Glutamatergic neuron (in vitro differentiated cells): ENCODE results near the gene GPR148. TPM values are rescaled to one million over a fixed set of nuclear protein-coding genes. Genes with fewer than 3 reads are reported as not detected.

Experiments
- DNase-seq: peaks from one replicate; pipeline ENCODE4 v3.0.0; 2022
- H3K27ac Mint-ChIP-seq: one replicate; pipeline ENCODE4 v1.8.0; 2020; ENCODE audit warnings: mild to moderate bottlenecking, mixed read lengths, inconsistent platforms; ENCODE audit not compliant: unreplicated experiment
- H3K27me3 Mint-ChIP-seq: one replicate; pipeline ENCODE4 v1.8.0; 2020; ENCODE audit warnings: mild to moderate bottlenecking, moderate library complexity, mixed read lengths, inconsistent platforms; ENCODE audit not compliant: unreplicated experiment
- H3K36me3 Mint-ChIP-seq: one replicate; pipeline ENCODE4 v1.8.0; 2020; ENCODE audit warnings: mild to moderate bottlenecking, mixed read lengths, inconsistent platforms; ENCODE audit not compliant: unreplicated experiment
- H3K4me1 Mint-ChIP-seq: one replicate; pipeline ENCODE4 v1.8.0; 2020; ENCODE audit warnings: mild to moderate bottlenecking, low read depth, mixed read lengths, inconsistent platforms; ENCODE audit not compliant: unreplicated experiment
- H3K4me3 Mint-ChIP-seq: one replicate; pipeline ENCODE4 v1.8.0; 2020; ENCODE audit warnings: mild to moderate bottlenecking, mixed read lengths, inconsistent platforms; ENCODE audit not compliant: unreplicated experiment
- H3K9me3 Mint-ChIP-seq: one replicate; pipeline ENCODE4 v1.8.0; 2020; ENCODE audit warnings: mild to moderate bottlenecking, moderate library complexity, mixed read lengths, inconsistent platforms; ENCODE audit not compliant: unreplicated experiment
- CTCF ChIP-seq: fragments of 200-600 bp; sonication (generic); IDR thresholded peaks from one replicate; pipeline ENCODE4 v1.5.0; 2021; ENCODE audit not compliant: partially characterized antibody, unreplicated experiment
- total RNA-seq: library from RNA; stranded (reverse); fragmentation: NEBNext Ultra II Directional; extraction: Animal tissue kit (Norgen Biotek cat#: 25700); gene quantifications from one replicate; pipeline ENCODE4 v1.2.1, GENCODE V29; 2021; ENCODE audit not compliant: unreplicated experiment

Gene GPR148
- total RNA-seq, 1 donor from 2014 or later: not detected

- Mint-ChIP-seq H3K9me3 (peaks cover 15% of the 10 kb centered on the region), H3K4me3 (peak overlapping the region; percentile 86), H3K4me1 (peaks cover 13% of the 10 kb centered on the region), H3K36me3 (no peaks in the 10 kb centered on the region), H3K27me3 (peaks cover 9% of the 10 kb centered on the region), H3K27ac (peak overlapping the region; percentile 24)
- no peak for TF ChIP-seq CTCF
- no peak for DNase-seq
Observed at GRCh38 chr2:130754811-130755210, 25.9 kb downstream of the GPR148 start.

GRCh38 chr2:130755256-130756052, 26.6 kb downstream of the GPR148 start, which contains the start of gene AMER3:
AMER3 (plus strand) TSS chr2:130755540; CDS start chr2:130762073, 6,533 bp downstream.
- peaks cover 10% of the 10 kb centered on the region for H3K27me3 Mint-ChIP-seq
- peak within 1 kb of the TSS; percentile 93 for H3K4me3 Mint-ChIP-seq
- TF ChIP-seq CTCF: no peak
- no peaks in the 10 kb centered on the region for H3K36me3 Mint-ChIP-seq
- DNase-seq: peak; percentile 74
- H3K9me3 Mint-ChIP-seq: peaks cover 15% of the 10 kb centered on the region
- H3K27ac Mint-ChIP-seq: peak within 1 kb of the TSS; percentile 95
- peaks cover 14% of the 10 kb centered on the region for H3K4me1 Mint-ChIP-seq

GRCh38 chr2:130756053-130756873, 27.4 kb downstream of the GPR148 start:
- peaks cover 14% of the 10 kb centered on the region for H3K27me3 Mint-ChIP-seq
- TF ChIP-seq CTCF: no peak
- peak overlapping the region; percentile 93 for H3K4me3 Mint-ChIP-seq
- H3K9me3 Mint-ChIP-seq: peaks cover 19% of the 10 kb centered on the region
- H3K4me1 Mint-ChIP-seq: peaks cover 20% of the 10 kb centered on the region
- no peaks in the 10 kb centered on the region for H3K36me3 Mint-ChIP-seq
- peak; percentile 74 for DNase-seq
- H3K27ac Mint-ChIP-seq: peak overlapping the region; percentile 95

GRCh38 chr2:130756874-130757668, 28.2 kb downstream of the GPR148 start:
- Mint-ChIP-seq H3K27me3 (peaks cover 14% of the 10 kb centered on the region), H3K27ac (peak overlapping the region; percentile 95), H3K9me3 (peaks cover 19% of the 10 kb centered on the region), H3K4me1 (peaks cover 23% of the 10 kb centered on the region), H3K4me3 (peak overlapping the region; percentile 93), H3K36me3 (no peaks in the 10 kb centered on the region)
- DNase-seq: no peak
- no peak for TF ChIP-seq CTCF
